H1 (cell line): Measurements from ENCODE around the gene CYP4B1. TPM values are rescaled to one million over a fixed set of nuclear protein-coding genes. Genes with fewer than 3 reads are reported as not detected.

ENCODE experiments used
- CTCF ChIA-PET: fragments of 300-600 bp; sonication (Branson Sonifier 250); formaldehyde crosslinking; loops from one replicate; lab custom pipeline; 2021; ENCODE audit not compliant: partially characterized antibody; lab: Charles Lee
- POLR2A ChIA-PET: fragments of 300-600 bp; sonication (Branson Sonifier 250); formaldehyde crosslinking; loops from one replicate; lab custom pipeline; 2021; ENCODE audit warnings: inconsistent platforms; ENCODE audit not compliant: partially characterized antibody; lab: Charles Lee
- DNase-seq, 2 experiments: peaks; one replicate each; pipeline versions ENCODE4 v3.0.0 to v3.0.0-alpha.2; 2010 to 2022; ENCODE audit warnings: low spot score in 2 of 2, low read depth in 1 of 2, mixed read lengths in 1 of 2
- FAIRE-seq: peaks from 2 replicates; lab custom pipeline; 2011; peaks lifted over from hg19 to GRCh38; lab: Jason Lieb, UNC
- H2AFZ ChIP-seq: 2 replicates; pipeline ENCODE4 v1.8.1; 2012; ENCODE audit warnings: low read length, inconsistent platforms
- H2AK5ac ChIP-seq: 2 replicates; pipeline ENCODE4 v1.6.1; 2013; ENCODE audit warnings: low read depth, low read length
- H2BK120ac ChIP-seq: replicated peaks from 2 replicates; pipeline ENCODE3; 2013; ENCODE audit warnings: low read depth, low read length, inconsistent platforms
- H2BK12ac ChIP-seq: 2 replicates; pipeline ENCODE4 v1.6.1; 2013; ENCODE audit warnings: low read depth, low read length
- H2BK15ac ChIP-seq: 2 replicates; pipeline ENCODE4 v1.6.1; 2013; ENCODE audit warnings: low read length
- H2BK20ac ChIP-seq: 2 replicates; pipeline ENCODE4 v1.6.1; 2013; ENCODE audit warnings: low read length
- H2BK5ac ChIP-seq: 2 replicates; pipeline ENCODE4 v1.6.1; 2013; ENCODE audit warnings: low read depth, low read length
- H3K14ac ChIP-seq: 2 replicates; pipeline ENCODE4 v1.6.1; 2013; ENCODE audit warnings: inconsistent platforms; ENCODE audit not compliant: insufficient read length
- H3K18ac ChIP-seq: 2 replicates; pipeline ENCODE4 v1.6.1; 2013; ENCODE audit warnings: low read length; ENCODE audit errors: extremely low read depth
- H3K23ac ChIP-seq: 2 replicates; pipeline ENCODE4 v1.6.1; 2013; ENCODE audit warnings: inconsistent platforms; ENCODE audit not compliant: insufficient read length
- H3K23me2 ChIP-seq: 2 replicates; pipeline ENCODE4 v1.6.1; 2013; ENCODE audit warnings: low read depth, low read length
- H3K27ac ChIP-seq: 2 replicates; pipeline ENCODE4 v1.6.1; 2011; ENCODE audit warnings: low read depth, low read length, inconsistent platforms
- H3K27me3 ChIP-seq, 4 experiments: replicated peaks in 1 of 4; 1 replicate in 1 of 4; 2 replicates in 3 of 4; pipeline versions ENCODE4 v1.6.1 to v1.8.1; 2011 to 2013; ENCODE audit warnings: low read length in 3 of 4, mild to moderate bottlenecking in 3 of 4, inconsistent platforms in 2 of 4, mixed read lengths in 2 of 4, moderate library complexity in 1 of 4; ENCODE audit not compliant: control insufficient read depth in 3 of 4, insufficient read depth in 3 of 4; ENCODE audit errors: extremely low read depth in 1 of 4
- H3K36me3 ChIP-seq, 4 experiments: 2 replicates each; pipeline versions ENCODE4 v1.6.1 to v1.8.1; 2011 to 2013; ENCODE audit warnings: mild to moderate bottlenecking in 4 of 4, low read length in 3 of 4, moderate library complexity in 2 of 4, control low read depth in 1 of 4, inconsistent platforms in 1 of 4; ENCODE audit not compliant: insufficient read depth in 4 of 4, control insufficient read depth in 2 of 4
- H3K4ac ChIP-seq: replicated peaks from 2 replicates; pipeline ENCODE3; 2013; ENCODE audit warnings: low read length, low read depth, mixed read lengths, inconsistent platforms; ENCODE audit not compliant: insufficient read length
- H3K4me1 ChIP-seq, 4 experiments: replicated peaks in 1 of 4; 1 replicate in 1 of 4; 2 replicates in 3 of 4; pipeline versions ENCODE4 v1.6.1 to v1.8.1; 2011 to 2013; ENCODE audit warnings: low read length in 3 of 4, inconsistent platforms in 2 of 4, mixed read lengths in 1 of 4; ENCODE audit not compliant: insufficient read depth in 4 of 4, control insufficient read depth in 3 of 4
- H3K4me2 ChIP-seq, 2 experiments: 2 replicates each; pipeline versions ENCODE4 v1.6.1 to v1.8.1; 2011 to 2013; ENCODE audit warnings: low read depth in 2 of 2, low read length in 2 of 2, control low read depth in 1 of 2, inconsistent platforms in 1 of 2, mild to moderate bottlenecking in 1 of 2; ENCODE audit not compliant: insufficient read depth in 1 of 2
- H3K4me3 ChIP-seq, 4 experiments: fragments of 200-600, 300-600 bp in 1 of 4; sonication (generic), shearing (Covaris generic), sonication (Bioruptor Twin) in 1 of 4; 2 replicates each; pipeline versions ENCODE4 v1.5.1 to v1.8.1; 2011 to 2016; ENCODE audit warnings: low read length in 4 of 4, low read depth in 3 of 4, control low read depth in 2 of 4, inconsistent platforms in 2 of 4, mild to moderate bottlenecking in 2 of 4, mixed read lengths in 1 of 4, moderate library complexity in 1 of 4; ENCODE audit not compliant: insufficient read depth in 2 of 4; ENCODE audit errors: extremely low read depth in 1 of 4
- H3K56ac ChIP-seq: replicated peaks from 2 replicates; pipeline ENCODE3; 2013; ENCODE audit warnings: low read depth, mild to moderate bottlenecking, mixed read lengths, low read length, inconsistent platforms; ENCODE audit not compliant: insufficient read length
- H3K79me1 ChIP-seq: 2 replicates; pipeline ENCODE4 v1.6.1; 2013; ENCODE audit warnings: low read depth, low read length, control low read depth
- H3K79me2 ChIP-seq, 2 experiments: 2 replicates each; pipeline versions ENCODE4 v1.6.1 to v1.8.1; 2012 to 2013; ENCODE audit warnings: low read length in 2 of 2, mild to moderate bottlenecking in 2 of 2, inconsistent platforms in 1 of 2; ENCODE audit not compliant: insufficient read depth in 2 of 2, control insufficient read depth in 1 of 2
- H3K9ac ChIP-seq, 4 experiments: replicated peaks in 1 of 4; 1 replicate in 1 of 4; 2 replicates in 3 of 4; pipeline versions ENCODE4 v1.6.1 to v1.8.1; 2011 to 2013; ENCODE audit warnings: low read depth in 3 of 4, low read length in 3 of 4, control low read depth in 2 of 4, mild to moderate bottlenecking in 2 of 4, moderate library complexity in 2 of 4, inconsistent platforms in 1 of 4; ENCODE audit errors: extremely low read depth in 1 of 4
- H3K9me3 ChIP-seq, 2 experiments: 2 replicates each; pipeline versions ENCODE4 v1.6.1 to v1.8.1; 2012 to 2013; ENCODE audit warnings: mild to moderate bottlenecking in 2 of 2, moderate library complexity in 2 of 2, control low read depth in 1 of 2, inconsistent platforms in 1 of 2, low read depth in 1 of 2, low read length in 1 of 2, mixed read lengths in 1 of 2; ENCODE audit not compliant: insufficient read depth in 2 of 2
- H4K20me1 ChIP-seq, 2 experiments: replicated peaks in 1 of 2; 2 replicates each; pipeline versions ENCODE3 to v1.8.1; 2011 to 2013; ENCODE audit warnings: inconsistent platforms in 2 of 2, low read length in 2 of 2, mild to moderate bottlenecking in 1 of 2; ENCODE audit not compliant: insufficient read depth in 2 of 2, control insufficient read depth in 1 of 2
- H4K5ac ChIP-seq: 2 replicates; pipeline ENCODE4 v1.6.1; 2013; ENCODE audit warnings: low read length, low read depth, mixed read lengths, inconsistent platforms; ENCODE audit not compliant: insufficient read length
- H4K8ac ChIP-seq: 2 replicates; pipeline ENCODE4 v1.8.0; 2013; ENCODE audit warnings: mild to moderate bottlenecking, moderate library complexity, low read length, inconsistent platforms; ENCODE audit not compliant: insufficient read depth; ENCODE audit errors: extremely low read depth
- H4K91ac ChIP-seq: replicated peaks from 2 replicates; pipeline ENCODE3; 2013; ENCODE audit warnings: low read length, mixed read lengths, inconsistent platforms; ENCODE audit not compliant: insufficient read length
- HDAC2 ChIP-seq, 2 experiments: fragments of 300-600 bp in 1 of 2; sonication (generic) in 1 of 2; IDR thresholded peaks; 2 replicates each; pipeline ENCODE4 v1.6.1; 2011 to 2012; ENCODE audit warnings: low read depth in 2 of 2, low read length in 2 of 2, mild to moderate bottlenecking in 2 of 2, moderate library complexity in 2 of 2, borderline replicate concordance in 1 of 2, inconsistent platforms in 1 of 2
- WGBS, 2 experiments: shearing (Covaris generic) in 1 of 2; methylation state at CpG; one replicate each; pipeline versions ENCODE4 v1.1.6 to v1.1.7; 2013 to 2015; ENCODE audit warnings: low lambda C conversion rate in 2 of 2, mixed read lengths in 2 of 2, inconsistent platforms in 1 of 2, low coverage in 1 of 2, missing lambda C conversion rate in 1 of 2; ENCODE audit not compliant: insufficient replicate concordance in 2 of 2, insufficient coverage in 1 of 2, insufficient read length in 1 of 2; ENCODE audit errors: extremely low coverage in 1 of 2, missing lambda C conversion rate in 1 of 2; 5-methylcytosine and 5-hydroxymethylcytosine counted together
- polyA plus RNA-seq, 7 experiments: library from polyadenylated mRNA; depleted of rRNA in 3 of 7; stranded (reverse) in 5 of 7; unstranded in 2 of 7; fragments of >200 nt in 5 of 7; fragments of 200-250 nt in 2 of 7; gene quantifications; 1 replicate in 5 of 7; 2 replicates in 1 of 7; 4 replicates in 1 of 7; pipeline versions ENCODE4 v1.2.1 to v1.2.3, GENCODE V29; 2011 to 2013; ENCODE audit warnings: missing spikeins in 2 of 7, mixed read lengths in 2 of 7
- total RNA-seq: library from RNA; stranded (reverse); fragmentation: NEBNext Ultra II Directional; extraction: Animal tissue kit (Norgen Biotek cat#: 25700); gene quantifications from 2 replicates; pipeline ENCODE4 v1.2.1, GENCODE V29; 2021
- TF ChIP-seq, protein P1 (sequence below): IDR thresholded peaks from 2 replicates; pipeline ENCODE4 v1.6.1; 2011; ENCODE audit warnings: low read depth, mild to moderate bottlenecking, low read length; ENCODE audit not compliant: insufficient read depth

Gene CYP4B1
- total and polyA plus RNA-seq, 2 of the 8 experiments (the other 6 are each of a cell fraction or from before 2014, with no cell fraction given) = 0.23 TPM; not detected in 1

DNA sequence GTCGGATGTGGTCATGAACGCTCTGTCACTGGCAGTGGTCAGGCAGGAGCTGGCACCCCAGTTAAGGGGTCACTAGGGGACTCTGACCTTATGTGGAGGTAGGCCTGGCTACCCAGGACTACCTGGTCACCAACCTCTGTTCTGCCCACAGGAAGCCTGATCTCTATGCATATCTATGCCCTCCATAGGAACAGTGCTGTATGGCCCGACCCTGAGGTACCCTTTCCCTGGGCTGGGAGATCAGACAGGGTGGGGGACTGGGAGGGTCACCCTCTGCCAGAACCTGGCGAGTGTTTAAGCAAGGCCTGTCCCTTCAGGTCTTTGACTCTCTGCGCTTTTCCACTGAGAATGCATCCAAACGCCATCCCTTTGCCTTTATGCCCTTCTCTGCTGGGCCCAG lies 19.0 kb downstream of the CYP4B1 start:
- Histone ChIP-seq H3K9me3 (no peaks in the 10 kb centered on the region), H2BK15ac (no peak overlapping the region), H2BK20ac (no peak overlapping the region), H2AK5ac (no peak overlapping the region), H3K14ac (no peak overlapping the region)
- CTCF ChIA-PET = no interaction called here
- FAIRE-seq (no peak), DNase-seq (no peak)
- TF ChIP-seq HDAC2 (IDR thresholded peaks at IDR 0.05; ENCODE audit: borderline replicate concordance in 1 of 2, low read depth in 2 of 2, low read length in 2 of 2) = no peak
- TF ChIP-seq, protein P1, sequence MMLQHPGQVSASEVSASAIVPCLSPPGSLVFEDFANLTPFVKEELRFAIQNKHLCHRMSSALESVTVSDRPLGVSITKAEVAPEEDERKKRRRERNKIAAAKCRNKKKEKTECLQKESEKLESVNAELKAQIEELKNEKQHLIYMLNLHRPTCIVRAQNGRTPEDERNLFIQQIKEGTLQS = no peak
- TF ChIP-seq, all 59 proteins: peak for 0
- Histone ChIP-seq H3K4me2 (no peak overlapping the region), H3K9ac (no peak overlapping the region), H2BK5ac (no peak overlapping the region), H4K5ac (no peak overlapping the region), H2BK120ac (no peak overlapping the region), H3K18ac (no peak overlapping the region), H4K8ac (no peak overlapping the region), H4K20me1 (no peaks in the 10 kb centered on the region), H3K79me1 (no peaks in the 10 kb centered on the region), H3K4ac (no peak overlapping the region), H3K56ac (no peak overlapping the region), H3K79me2 (no peaks in the 10 kb centered on the region), H2AFZ (no peak overlapping the region), H3K23ac (no peak overlapping the region), H4K91ac (no peak overlapping the region), H3K27me3 (no peaks in the 10 kb centered on the region), H3K4me3 (no peak overlapping the region), H3K27ac (no peak overlapping the region), H2BK12ac (no peak overlapping the region), H3K36me3 (no peaks in the 10 kb centered on the region), H3K23me2 (no peaks in the 10 kb centered on the region; the same call in 1 of the 2 replicates), H3K4me1 (peaks cover 0 to 6% (median 4%) of the 10 kb centered on the region in 4 experiments; a peak in 4 of 7 replicates)
- POLR2A ChIA-PET = no interaction called here
- 84% methylated on average over 6 of the region's 6 CpGs; no CpG with 5 or more reads in 1 of the 2 experiments for WGBS, 2 experiments
